Stimulated activated naive CD4-positive, alpha-beta T cell (primary cell): ENCODE results near the gene PTCH1.

ENCODE experiments used
- DNase-seq, 6 experiments: peaks; one replicate each; lab custom pipeline; 2025; lab: John Stamatoyannopoulos, UW

Gene PTCH1

GRCh38 chr9:95406121-95406520, 110.7 kb downstream of the PTCH1 start:
- no peak for DNase-seq

- no peak for DNase-seq
Measured at GRCh38 chr9:95399261-95399660, 117.5 kb downstream of the PTCH1 start.
